Stimulated activated CD4-positive, alpha-beta T cell treated with anti-CD3 and anti-CD28 coated beads, TNF-alpha, amount 100 ng/mL, for 1 hour (primary cell): ENCODE results near the gene COBL.

Experiments used
- DNase-seq, 3 donors: peaks; one replicate each; pipeline ENCODE4 v3.0.0-alpha.2; 2020; ENCODE audit warnings: low read depth in 3 of 3, low spot score in 1 of 3

Gene COBL

DNA sequence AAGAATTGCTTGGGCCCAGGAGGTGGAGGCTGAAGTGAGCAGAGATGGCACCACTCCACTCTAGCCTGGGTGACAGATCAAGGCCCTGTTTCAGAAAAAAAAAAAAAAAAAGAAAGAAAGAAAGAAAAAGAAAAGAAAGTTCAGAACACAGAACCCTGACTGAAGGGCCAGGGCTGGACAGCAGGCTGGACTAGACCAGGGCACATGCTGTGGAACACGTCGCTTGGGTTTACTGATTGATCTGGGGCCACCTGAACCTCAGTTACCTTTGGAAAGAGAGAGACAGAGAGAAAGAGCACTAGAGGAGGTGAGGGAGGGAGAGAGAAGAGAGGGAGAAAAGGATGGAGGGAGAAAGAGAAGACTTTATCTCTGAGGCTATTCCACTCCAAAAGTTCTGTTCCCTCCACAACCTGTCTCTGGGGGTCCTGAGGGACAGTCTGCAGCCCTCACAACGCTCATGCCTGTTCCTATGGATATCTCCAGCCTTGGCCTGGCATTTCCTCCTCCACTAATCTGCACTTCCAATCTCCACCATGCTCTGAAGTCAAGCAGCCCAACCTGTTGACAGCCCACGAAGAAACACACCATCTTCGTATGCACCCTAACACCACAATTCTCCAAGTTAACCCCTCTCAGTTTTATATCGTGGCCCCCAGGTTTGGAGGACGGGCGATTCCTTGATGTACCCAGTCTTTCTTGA, 81.8 kb downstream of the COBL start:
- no peak for DNase-seq

DNA sequence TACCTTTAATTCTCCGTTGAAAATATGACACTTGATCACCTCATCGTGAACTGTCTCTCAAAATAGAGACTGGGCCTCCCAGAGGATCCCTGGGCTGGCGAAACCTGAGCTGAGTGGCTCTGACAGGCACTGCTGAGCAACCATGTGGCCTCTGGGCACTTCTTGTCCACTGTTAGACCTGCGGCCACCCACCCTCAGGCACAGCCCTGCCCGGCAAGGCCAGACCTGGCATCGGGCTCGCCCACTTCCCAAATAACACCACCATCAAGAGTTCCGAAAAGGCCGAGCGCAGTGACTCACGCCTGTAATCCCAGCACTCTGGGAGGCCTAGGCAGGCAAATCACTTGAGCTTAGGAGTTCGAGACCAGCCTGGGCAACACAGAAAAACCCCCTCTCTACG, 82.5 kb downstream of the COBL start:
- DNase-seq, result no peak

DNA sequence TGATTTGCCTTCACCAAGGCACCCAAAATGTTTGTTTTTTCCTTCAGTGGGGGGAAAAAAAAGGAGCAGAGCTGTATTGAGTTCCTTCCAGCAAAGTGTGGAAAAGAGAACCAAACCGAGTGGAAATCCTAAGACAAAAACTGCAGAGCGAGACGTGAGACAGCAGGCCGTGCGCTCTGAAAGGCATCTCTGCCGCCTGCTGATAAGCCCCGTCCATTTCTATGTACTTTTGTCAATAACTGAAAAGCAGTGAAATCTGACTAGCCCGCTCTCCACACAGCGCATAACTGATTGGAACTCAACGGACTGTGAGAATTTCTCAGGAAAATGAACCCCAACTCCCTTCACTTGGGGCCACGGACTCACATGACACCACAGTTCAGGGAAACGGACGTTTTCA, 83.2 kb downstream of the COBL start:
- no peak for DNase-seq

DNA sequence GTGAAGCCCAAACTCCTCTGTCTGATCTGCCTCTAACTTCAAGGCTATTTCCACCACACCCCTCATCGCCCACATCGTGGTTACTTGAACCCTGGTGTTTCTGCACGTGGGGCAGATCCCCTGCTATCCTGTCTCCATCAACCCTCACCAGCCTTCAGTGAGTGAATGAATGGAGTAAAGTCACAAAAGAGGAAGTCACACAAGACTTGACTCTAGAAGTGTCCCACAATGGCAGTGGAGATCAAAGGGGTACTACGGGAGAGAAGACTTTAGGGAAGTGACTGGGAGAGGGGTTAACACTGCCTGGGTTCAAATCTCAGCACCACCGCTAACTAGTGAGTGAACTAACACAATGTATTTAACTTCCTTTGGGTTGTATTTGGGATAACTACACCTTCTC, 85.9 kb downstream of the COBL start:
- no peak for DNase-seq

DNA sequence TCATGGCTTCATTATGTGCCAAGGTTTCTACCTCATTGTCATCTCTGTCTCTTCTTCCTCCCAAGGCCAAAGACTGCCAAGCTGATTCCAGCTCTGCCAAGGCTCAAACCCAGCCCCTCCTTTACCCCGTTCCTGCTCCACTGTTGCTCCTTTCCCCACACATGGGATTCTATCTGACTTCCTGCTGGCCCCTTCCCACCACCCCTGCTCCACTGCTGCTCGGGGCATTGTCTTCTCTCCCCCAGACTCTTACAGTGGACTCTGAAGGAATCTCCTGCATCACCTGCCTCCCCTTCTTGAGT, 86.3 kb downstream of the COBL start:
- no peak for DNase-seq

DNA sequence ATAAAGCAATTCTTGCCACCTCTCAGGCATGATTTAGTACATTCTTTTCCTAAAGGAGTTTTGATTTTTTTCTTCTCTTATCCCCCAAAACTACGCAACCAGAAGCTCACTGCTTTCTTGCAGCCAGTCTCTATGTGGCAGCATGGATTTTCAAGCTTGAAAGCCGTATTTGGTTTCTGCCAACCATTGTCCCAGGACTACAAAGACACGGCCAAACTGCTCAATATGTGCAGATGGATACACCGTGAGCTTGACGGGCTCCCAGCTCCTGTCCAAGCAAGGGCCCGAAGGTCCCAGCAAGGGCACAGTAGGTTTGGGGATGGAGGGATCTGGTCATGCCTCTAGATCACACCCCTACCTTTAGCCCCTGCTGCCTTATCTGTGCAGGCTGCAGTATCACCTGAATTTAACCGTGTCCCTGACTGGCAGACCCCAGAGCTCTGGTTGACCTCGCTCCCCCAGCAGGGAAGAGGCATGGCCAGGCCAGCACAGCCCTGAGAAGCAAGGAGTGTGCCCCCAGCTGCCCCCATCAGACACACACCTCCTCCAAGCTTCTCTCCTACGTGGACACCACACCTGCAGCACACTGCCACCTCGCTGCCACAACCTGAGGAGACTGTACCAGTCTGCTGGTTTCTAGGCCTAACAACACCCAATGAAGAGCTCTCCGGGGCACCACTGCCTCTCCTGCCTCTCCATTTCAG, 86.8 kb downstream of the COBL start:
- no peak for DNase-seq

DNA sequence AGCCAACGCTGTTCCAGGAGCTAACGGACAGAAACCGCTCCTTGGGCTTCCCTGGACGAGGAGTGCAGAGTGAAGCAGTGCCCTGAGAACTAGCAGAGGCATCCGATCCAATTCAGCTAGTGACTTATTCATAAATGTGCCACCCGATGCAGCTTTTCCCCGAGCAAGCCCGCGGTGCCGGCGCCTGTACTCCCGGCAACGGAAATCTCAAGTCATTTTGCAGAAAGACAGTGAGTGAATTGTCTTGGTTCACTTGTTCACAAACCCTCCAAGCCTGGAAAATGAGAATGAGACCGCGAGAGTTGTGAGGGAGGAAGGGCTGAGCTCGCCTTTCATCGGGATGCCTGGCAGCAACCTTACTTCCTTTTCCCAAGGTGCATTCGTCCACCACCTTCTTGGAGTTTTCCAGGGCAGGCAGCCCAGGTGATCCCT, 87.5 kb downstream of the COBL start:
- DNase-seq, result no peak

DNA sequence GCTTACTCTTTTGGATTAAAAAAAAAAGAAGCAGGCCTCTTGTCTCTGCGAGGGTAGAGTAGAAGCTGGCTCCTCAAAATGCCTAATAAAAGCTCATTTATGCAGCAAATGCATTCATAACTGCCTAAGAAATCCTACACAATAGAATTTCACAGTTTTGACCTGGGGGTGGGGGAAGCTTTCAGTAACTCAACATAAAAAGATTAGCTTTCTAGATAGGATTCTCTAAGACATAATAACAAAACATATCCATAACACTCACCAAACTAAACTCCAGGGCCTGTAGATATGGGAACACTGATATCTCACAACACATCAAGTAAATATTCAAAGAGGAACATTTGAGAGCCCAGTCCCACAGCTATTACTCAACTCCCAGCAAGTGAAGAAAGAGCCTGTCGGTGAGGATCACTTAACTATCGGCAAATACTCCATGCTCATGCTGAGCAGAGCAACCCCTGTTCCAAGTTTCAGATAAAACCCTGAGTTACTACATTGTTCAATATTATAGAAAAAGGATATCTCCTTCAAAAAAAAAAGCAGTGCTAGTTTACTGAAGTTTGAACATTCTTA, 88.1 kb downstream of the COBL start:
- DNase-seq, result no peak

DNA sequence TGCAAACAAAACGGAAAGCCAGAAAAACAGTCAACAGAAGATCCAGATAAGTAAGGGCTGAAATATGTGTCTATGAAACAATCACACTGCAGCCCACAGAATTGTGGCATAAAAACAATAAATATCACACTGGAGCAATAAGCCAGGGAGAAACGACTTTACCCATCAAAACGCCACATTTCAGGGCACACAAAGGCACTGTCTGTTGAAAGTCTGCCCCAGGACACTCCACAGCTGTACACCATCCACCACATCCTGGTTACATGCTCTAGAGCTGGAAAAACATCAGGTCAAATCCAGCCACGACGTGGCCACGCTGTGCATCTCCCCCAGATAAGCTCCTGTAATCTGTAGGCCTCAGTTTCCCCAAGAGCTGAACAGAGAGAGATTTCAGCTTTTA, 88.7 kb downstream of the COBL start:
- DNase-seq, result no peak

DNA sequence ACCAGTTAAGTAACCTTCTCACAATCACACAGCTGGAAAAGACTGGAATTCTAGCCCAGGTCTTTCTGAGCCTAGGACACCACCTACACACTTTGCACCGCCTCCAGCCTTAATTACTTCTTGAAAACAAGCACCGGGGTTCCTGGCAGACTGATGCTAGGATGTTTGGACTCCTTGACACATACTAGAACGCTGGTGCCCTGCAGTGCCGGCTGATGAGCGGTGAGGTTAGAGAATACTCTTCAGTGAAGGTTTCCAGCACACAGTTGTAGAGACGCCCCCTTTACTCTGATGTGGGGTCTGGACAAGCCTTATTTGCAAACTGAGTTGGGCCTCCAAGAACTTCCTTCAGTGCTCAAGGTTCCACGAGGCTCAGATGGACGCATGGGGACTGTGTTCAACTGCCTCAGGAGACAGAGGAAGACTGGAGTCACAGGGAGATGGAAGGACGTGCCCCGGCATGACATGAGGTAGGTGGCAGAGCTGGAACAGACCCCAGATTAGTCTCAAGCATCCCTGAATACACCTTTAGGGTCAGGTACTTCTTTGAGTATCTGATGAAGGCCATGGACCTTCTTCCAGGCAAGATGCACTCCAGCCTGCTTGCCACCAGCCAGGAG, 89.6 kb downstream of the COBL start:
- no peak for DNase-seq

DNA sequence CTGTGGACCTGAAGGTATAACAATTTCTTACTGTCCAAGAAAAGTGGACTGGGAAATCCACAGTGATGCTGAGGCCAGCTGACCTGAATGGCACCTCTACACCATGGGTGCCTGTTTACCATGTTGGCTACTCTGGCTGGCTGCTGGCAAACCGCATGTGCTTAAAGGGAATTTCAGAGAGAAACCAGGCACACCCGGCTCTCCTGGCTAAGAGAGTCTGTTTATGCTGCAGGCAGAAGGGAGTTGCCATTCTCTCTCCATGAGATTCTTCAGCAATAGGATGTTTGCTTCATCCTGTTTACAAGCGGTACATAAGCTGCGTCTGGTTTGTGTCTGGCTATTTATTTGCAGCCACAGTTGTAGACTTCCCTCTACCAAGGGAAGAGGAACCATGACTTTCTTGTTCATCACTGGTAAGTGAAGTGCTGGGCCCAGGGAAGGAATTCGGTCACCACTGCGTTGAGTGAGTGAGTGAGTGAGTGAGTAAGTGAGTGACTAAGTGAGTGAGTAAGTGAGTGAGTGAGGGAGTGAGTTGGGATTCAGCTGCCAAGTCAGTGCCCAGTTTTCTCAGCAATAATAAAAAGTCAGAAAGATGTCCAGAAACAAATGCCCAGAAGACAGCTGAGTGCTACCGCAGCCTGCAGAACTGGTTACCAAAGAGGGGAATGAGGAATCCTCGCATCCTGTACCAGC, 90.4 kb downstream of the COBL start:
- no peak for DNase-seq

DNA sequence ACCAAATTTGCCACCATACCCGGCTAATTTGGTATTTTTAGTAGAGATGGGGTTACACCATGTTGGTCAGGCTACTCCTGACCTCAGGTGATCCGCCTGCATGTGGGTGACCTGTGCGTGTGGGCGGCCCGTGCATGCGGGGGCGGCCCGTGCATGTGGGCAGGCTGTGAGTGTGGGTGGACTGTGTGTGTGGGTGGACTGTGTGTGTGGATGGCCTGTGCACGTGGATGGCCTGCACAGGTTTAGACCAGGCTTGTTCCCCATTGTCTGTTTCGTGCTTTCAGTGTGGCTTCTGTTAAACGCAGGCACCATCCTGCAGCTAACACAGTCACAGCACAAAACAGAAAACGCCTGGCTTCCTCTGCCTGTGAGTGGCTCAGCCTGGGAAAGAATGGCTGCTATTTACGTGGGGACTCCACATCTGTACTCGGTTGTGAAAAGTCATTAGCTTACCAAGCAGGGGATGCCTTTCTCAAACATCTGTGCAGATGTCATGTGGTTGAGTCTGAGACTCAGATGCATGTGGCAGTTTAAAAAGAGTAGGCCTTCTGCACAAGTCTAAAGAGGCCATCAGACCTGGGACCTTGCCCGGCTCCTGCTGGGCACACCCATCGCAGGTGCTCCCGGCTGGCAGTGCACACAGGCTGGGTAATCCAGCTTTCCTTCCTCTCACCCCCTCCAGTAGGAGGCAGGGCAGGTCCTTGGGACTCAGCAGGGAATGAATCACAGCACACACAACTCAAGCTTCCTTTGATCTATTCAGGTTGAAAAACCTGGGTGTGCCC, 91.6 kb downstream of the COBL start:
- DNase-seq, result no peak

DNA sequence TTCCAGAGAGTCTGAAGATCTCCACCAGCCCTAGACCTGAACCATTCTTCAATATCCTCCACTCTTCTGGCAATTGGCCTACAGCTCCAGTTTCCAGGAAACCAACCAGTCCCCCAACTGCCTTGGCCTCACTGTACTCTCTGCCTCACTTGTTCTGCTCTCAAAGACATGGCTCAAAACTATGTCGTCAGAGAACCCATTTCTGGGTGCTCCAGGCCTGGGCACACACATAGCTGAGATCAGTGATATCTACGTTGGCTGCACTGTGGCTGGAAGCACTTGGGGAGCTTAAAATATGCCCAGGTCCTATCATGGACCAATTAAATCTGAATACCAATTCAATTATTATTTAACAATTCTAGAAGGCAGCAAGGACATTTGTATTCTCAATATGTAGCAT, 93.1 kb downstream of the COBL start:
- DNase-seq, result no peak

DNA sequence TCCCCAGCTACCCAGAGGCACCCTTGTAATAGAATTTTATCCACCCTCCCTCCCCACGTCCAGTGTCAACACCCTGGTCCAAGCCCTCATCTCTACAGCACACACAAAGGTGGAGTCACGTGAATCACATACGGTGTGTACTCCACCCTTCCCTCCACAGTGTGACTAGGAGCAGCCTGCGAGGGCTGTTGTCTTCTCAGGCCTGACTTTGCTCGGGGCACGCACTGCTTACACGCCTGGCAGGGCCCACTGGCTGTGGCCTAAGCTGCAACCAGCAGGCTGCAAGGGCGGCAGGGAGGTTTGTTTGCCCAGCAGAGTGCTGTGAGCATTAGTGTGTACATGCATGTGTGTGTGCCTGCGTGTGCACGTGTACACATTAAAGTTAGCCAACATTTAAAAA, 93.7 kb downstream of the COBL start:
- no peak for DNase-seq

DNA sequence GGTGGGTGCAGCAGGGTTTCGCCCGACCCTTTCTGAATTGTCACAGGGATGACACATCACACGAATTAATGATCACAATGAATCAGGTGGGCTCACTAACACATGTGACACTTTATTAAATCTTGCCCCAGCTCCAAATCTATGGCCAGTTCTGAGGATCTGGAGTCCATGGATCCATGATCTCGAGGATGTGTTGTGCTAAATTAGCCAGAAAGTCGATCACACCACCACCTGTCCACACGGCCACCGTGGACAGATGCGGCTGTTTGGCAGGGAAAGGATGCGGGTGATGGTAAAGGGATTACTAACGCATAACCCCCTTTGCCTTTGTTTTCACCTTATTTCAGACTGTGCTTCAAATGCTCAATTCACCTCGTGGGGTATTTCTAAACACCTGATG, 96.4 kb downstream of the COBL start:
- no peak for DNase-seq

DNA sequence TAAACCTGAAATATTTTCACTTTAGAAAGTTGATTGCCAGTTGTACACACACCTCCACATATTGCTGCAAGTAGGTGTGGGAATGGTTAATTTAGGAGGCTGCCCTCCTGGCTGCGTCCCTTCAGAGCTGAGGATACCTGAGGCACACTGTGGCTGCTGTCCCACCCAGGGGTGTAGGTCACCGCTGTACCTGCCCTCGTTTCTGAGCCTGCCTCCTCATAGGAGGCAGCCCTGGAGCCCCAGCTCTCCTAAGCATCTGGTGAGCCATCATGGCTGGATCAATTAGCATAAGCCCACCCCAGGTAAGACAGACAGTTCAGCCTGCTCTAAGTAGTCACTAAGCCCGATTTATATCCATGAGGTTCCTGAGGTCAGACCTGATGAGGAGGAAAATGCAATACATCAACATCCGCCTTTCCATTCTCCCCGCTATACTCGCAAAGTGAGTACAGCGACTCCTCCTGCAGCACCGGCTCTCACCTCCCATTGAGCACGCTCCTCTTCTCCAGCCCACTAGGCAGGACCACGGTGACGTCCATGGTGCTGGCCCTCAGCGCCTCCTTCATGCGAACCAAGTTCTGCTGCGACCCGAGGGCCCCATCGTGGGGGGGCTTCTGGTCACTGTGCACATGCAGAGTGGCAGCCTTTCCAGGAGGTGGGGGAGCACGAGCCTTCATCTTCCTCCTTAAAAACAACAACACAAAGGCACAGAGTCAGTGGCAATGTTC, 97.2 kb downstream of the COBL start:
- no peak for DNase-seq

DNA sequence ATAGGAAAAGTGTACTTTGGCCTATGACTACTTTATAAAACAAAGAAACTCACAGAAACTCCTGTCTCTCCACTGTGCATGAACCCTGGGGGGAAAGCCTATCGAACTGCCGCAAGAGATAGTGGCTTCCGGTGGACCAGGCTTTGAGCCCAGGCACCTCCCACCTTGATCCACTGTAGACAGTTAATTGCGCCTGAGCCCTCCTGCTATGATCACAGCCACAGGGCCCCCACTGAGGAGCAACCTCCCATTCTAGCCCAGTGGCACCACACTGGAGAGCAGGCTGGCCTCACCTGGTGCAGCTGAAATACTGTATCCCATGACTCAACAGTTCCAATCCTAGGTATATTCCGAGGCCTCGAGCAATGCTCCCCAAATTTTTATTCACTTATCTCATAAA, 98.8 kb downstream of the COBL start:
- DNase-seq, result no peak

DNA sequence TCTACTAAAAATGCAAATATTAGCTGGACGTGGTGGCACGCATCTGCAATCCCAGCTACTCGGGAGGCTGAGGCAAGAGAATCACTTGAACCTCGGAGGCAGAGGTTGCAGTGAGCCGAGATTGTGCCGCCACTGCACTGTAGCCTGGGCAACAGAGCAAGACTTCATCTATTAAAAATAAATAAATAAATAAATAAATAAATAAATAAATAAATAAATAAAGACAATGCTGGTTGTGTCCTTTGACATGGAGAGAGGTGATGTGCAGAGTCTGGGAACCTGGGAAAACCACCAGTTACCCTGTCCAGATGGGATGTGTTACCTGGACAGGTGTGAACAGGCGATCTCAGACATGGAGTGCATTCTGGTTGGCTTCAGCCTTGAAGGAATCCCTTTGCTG, 102.5 kb downstream of the COBL start:
- no peak for DNase-seq

DNA sequence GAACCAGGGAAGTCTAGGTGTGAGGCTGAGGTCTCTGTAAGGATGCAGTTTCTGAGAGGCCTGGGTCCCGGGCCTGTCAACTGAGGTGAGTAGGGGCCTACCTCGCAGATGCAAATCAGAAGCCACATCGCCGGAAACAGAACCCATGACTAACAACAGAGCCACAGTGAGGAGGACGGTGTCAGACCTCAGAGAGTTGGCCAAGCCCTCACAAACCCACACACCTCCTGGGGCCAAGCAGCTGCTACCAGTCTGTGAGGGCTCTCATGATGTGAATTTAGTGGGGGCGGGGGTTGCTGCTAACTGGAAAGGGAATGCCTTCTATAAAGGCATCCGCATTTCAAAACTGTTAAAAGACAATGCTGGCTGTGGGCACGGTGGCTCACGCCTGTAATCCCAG, 103.0 kb downstream of the COBL start:
- no peak for DNase-seq

DNA sequence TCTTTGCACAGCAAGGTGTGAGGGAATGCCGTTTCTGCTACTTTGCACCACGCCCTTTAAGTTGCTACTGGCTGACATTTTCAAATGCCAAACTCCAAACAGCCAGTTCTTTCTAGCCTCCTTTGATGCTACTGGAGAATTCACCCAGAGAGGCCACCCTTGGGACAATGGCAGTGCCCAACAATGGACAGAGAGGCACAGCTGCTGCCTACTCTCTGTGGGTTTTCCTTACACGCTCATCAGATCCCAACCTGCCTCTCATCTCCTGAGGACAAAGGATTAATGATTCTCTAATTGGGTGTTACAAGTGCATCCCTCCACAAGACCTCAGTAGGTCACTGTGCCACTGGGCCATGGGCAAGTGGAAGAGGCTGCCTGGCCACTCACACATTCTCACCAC, 105.8 kb downstream of the COBL start:
- DNase-seq, result no peak
